GM21825 (cell line): ENCODE data around the gene PRKCA.

Experiments used
- ATAC-seq: cut with Tn5 transposase; IDR thresholded peaks from one replicate; pipeline ENCODE4 v1.9.1; 2021; ENCODE audit warnings: mild to moderate bottlenecking, moderate library complexity; ENCODE audit not compliant: unreplicated experiment

Gene PRKCA

DNA sequence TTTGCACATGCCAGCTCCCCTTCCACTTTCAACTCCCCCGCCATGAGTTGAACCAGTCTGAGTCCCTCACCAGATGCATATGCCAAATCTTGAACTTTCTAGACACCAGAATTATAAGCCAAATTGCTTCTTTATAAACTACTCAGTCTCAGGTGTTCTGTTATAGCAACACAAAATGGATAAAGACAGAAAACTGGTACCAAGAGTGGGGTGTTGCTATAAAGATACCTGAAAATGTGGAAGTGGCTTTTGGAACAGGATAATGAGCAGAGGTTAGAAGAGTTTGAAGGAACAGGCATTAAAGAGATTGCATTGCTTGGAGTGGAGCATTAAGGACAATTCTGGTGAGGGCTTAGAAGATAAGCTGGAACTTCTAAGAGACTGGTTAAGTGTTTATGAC is 515.3 kb downstream of the PRKCA start:
- ATAC-seq: no peak

DNA sequence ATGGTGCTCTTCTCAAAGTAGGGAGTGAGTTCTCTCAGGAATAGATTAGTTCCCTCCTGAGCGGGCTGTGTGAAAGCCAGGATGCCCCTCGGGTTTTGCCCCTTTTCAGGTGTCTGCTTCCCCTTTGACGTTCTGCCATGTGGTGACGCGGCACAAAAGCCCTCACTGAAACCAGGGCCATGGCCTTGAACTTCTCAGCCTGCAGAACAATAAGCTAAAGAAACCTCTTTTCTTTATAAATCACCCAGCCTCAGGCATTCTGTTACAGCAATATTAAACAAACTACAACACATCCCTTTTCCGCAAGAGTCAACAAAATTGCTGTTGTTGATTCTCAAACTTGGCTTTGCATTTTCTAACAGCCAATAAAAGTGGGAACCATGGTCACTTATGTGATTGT is 517.1 kb downstream of the PRKCA start:
- no peak for ATAC-seq

DNA sequence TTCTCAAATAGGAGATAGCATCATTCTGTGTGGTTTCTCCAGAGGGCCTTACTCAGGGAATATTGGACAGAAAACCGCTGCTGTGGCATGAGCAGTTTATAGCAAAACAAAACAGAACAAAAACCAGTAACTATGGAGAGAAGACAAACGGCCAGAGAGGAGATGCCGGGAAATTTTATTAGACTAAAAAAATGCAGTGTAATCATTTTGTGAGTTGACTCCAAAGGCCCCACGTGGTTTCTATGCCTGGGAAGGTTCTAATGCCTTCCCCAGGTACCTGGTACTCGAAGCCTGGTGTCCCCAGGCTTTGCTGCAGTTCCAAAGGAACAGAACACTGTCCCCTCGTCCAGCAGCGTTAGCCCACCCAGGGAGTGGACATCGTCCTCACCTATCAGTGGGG is 519.6 kb downstream of the PRKCA start:
- ATAC-seq: no peak

DNA sequence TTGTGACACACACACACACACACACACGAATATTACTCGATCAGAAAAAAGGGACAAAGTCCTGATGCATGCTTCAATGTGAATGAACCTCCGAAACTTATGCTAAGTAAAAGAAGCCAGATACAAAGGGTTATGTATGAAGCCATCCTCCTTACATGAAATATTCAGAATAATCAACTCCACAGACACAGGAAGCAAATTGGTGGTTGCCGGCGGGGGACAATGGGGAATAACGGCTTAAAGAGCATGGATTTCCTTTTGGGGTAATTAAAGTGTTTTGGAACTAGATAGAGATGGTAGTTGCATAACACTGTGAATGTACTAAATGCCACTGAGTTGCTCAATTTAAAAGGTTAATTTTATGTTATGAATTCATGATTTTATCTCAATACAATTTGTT is 524.4 kb downstream of the PRKCA start:
- ATAC-seq: no peak

DNA sequence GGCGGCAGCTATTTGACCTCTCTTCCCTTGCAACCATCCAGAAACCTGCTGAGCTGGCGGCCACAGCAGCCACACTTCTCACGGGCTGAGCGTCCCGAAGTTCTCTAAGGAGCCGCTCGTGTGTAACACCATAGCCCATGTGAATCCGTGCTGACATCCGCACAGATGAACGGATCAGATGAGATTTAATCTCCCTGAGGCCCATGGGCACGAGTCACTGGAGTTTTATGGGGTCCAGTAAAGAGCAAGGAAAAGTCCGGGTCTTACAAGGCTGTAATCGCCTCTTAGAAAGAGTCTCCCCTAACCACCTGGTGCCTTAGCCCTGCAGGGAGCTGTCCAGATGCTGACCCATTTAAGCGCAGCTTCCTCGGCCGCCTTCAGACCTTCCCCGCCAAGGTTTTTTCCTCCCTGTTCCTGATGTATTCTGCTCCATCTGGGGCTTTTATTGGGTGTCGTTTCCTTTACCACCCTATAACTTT is 527.0 kb downstream of the PRKCA start:
- no peak for ATAC-seq

DNA sequence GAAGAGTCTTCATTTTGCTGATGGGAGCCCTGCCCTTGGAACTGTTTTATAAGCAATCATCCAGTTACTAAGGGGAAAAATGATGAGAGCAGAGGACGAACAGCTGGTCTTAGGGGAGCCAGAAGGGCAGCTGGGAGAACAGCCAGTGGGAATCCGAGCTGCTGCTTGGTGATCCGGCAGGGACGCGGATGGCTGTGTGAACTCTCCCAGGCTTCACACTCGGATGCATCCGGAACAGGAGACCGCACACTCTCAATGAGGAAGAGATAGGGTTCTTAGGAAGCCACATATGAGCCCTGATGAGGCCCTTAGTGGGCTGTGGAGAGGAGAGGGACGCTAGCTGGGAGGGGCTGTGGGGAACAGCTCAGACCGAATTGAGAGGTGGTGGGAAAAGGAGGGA is 527.5 kb downstream of the PRKCA start:
- no peak for ATAC-seq

DNA sequence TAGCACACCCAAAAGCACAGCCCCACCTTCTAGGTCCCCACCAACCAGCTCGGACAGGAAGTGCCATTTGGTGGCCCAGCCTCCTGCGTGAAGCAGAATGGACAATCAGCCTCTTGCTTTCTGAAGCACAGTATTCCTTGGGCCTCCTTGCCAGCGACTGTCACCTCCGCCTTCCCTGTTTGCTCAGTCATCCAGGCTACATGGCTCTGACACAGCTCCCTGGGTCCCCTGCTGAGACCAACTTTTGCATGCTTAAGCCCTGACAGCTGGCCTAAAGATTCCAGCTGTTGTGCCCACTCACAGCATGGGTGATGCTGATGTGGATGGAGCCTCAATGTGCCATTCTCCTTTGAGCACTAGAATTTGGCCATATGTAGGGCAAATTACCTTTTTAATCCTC is 528.0 kb downstream of the PRKCA start:
- no peak for ATAC-seq

DNA sequence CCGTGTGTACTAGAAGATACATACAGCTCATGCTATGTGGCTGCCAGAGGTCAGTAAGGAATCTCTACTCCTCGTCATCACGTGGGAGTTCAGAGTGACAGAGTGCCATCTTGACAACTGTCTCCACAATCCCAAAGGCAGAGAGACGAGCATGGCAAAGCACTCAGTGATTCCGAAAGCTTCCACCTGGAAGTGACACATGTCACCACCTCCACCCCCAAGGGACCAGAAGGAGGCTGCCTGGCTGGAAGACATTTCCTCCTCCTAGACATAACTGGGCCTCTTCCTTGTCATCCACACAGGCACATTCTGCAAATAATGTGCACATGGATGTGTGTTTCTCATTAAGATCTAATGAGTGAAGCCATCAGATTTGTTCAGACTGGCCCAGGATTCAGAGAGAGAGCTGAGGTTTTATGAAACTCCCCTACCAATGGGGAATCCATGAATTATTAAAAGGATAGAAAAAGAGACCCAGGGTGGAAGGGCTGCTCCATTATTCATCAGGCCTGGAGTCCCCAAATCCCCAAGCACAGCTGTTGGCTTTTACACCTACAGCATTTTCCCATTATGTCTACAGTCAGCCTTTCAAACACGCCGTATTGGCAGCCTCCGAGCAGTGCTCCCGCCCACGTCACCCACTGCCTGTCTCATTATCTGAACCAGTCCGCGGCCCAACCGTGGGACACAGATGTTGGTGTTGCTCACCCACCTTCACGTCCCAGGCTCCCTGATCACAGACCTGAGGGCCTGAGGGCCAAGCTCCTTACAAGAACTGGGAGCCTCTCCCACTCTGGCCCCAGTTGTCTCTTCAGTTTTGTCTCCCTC is 529.2 kb downstream of the PRKCA start:
- ATAC-seq: no peak

DNA sequence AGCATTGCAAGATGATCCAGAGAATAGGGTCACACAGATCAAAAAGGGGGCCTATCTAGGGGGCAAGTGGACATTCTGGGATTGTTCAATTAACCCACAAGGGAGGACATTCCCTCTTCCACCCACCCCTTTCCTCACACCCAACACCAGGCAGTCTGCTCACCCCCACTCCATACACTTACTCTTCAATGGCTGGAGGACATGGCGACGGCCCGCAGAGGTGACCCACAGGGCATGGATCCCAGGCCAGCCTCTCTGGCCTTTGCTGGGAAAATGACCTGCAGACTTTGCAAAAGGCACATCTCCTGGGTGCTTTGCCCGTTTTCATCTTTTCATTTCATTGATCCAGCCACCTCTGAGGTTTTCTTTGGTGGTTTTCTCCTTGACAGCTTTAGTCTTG is 530.8 kb downstream of the PRKCA start:
- ATAC-seq: no peak

DNA sequence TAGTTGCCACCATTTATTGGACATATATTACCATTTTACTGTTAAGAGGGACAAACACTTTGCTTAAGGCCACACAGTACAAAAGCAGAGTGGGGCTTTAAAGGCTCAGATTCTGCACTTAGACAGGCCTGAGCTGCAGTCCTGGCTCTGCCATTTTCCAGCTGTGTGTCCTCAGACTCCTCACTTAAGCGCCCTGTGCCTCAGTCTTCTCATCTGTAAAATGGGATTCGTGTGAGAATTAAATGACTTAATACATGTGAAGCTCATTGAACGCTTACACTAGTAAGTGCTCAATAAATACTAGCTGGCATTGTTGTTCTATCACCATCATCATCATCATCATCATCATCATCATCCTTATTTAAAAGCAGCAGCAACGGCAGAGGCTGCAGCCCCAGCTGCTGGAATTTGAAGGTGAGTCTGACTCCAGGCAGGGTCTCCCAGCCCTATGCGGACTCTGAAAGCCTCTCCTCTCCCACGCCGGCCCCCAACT is 532.1 kb downstream of the PRKCA start:
- no peak for ATAC-seq

DNA sequence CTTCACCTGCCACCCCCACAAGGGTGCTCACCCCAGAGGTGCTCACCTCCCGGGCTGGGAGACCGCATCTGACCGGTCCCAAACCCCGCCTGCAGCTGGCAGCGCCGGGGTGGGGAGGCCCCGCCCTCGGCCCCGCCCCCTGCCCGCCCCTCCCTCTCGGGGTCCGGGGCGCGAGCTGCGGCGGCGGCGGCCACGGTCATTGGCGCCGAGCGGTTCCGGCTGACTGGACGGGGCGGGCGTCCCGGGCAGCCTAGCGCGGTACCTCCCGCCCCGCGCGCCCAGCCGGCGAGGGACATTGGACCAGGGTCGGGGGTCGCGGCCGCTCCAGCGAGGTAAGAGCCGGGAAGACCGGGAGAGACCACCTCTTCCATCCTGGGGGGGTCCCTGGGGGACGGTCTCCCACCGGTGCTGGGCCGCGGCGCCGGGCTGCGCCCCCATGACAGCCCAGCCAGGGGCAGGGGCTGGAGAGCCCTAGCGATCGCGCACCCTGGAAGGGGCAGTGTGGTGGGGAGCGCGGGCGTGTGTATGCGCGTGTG is 532.6 kb downstream of the PRKCA start, which contains the start of gene CACNG5:
Gene CACNG5 (plus strand): TSS at position 199 of the 536 bp plus-strand sequence. CDS start 42,216 bp downstream, outside the sequence.
- ATAC-seq: no peak

DNA sequence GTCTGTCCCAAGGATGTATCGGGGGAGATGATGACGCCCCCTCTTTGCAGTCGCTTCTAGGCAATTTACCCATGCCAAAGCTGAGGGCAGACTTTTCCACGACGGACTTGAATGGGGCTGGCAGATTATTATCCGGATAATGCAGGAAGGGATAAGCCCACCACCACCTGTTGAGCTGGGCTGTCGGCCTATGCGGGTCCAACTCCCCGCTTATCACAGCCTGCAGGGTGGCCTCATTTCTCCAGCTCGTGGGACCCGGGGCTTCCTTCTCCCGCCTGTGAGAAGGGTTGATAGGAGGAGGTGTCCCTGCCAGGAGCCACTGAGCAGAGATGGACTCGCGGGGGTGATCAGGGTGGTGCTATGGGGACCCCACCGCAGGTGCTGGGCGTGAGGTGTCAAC is 533.1 kb downstream of the PRKCA start:
- ATAC-seq: no peak

DNA sequence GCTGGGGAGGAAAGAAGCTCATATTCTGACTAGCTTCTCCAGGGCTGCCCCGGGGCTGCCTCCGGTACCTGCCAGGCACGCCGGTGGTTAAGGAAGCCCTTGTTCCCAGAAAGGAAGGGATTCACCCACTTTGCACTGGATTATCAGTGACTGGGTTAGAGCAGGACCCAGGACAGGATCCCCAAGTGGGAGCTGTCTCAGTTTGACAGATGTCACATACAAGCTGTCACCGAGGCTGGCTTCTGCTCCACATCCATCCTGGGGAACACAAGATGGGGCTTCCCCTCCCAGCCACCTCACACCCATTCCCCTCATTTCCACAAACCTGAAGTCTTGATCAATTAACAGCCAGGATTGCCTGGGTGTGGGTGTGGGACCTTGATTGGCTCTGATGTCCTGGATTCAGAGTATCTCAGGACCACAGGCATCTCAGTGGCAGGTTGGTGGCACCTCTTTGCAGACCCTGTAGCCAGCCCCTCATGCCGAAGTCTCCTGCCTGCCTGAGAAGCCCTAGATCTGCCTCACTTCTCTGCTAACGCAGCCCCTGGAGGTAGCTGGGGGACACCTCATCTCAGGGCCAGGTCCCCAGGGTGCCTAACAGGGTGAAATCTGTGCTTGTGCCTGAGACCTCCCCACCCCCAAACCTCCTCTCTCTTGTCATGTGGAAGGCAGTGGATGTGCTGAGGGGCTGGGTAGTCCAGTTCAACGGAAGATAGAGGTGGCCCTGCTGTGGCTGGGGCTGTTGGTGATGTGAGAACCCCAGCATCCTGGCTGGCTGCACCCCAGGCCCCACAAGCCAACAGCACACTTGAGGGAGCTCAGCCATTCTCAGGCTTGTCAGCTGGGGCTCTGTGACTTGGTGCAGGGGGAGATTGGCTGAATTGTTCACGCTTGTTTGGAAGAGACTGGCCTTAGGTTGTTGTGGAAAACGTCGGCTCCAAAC is 533.9 kb downstream of the PRKCA start:
- ATAC-seq: no peak

DNA sequence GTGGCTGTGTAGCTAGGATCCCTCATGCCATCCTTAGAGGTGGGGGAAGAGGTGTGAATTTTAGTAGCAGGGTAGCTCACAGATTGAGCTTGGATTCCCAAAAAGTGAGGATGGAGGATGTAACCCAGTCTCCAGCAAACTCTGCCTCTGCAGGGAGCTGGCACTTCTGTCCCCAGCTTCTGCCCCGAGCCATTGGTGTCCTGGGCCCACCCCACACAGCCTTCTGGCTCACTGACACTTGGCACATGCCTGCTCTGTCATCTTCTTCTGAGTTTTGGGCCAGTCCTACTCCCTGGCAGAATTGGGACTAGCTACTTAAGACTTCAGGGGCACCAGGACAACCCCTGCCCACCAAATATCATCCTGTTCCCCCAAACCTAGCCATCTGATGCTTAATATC is 534.8 kb downstream of the PRKCA start:
- ATAC-seq: no peak

DNA sequence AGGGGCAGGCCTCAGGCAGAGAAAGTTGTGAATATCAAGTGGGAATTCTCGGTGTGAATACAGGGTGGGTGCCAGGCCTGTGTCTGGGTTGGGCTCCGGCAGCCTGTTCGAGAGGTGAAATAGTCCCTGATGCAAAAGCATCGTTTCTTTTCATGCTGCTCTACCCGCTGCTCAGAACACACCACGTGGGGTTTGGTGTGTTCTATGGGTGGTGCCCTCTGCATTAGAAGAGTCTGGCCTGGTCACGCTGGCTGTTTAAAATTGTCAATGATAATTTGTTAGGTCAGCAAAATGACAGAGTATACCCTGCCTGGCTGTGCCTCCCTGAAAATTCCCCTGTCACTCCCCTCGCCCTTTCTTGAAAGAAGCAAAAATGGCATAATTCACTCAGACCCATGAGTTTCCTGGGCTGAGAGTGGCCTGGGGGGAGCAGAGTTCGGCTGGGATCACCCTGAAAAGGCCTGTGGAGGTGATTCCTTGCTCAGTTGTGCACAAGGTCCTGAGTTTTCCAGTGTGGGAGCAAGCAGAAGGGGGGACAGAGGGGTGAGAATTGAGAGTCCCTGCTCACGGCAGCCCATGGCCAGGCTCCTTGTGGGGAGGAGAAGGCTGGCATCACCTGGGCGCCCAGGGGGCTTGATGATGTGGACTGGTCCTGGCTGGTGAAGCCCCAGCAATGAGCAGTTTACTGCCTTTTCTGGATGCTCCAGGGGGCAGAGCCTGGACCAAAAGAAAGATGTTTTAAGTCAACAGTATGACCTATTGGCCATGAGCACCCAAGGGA is 535.7 kb downstream of the PRKCA start:
- no peak for ATAC-seq

DNA sequence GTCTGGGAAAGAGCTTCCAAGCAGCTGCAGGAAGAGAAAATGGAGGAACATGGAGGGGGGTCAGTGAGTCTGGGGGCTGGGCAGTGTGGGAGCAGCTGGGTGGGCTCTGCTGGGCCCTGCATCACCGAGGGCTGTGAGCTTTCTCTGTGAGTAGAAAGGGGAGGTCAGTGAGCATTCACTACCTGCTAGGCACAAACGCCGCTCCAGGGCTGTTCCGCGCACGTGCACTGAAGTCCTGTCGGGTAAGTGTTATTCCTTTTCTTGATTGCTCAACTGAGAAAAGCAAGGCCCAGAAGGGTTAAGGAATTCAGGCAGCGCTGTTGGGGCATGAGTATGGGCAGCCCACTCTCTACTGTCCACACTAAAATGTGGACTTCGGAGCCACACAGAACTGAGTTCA is 537.2 kb downstream of the PRKCA start:
- no peak for ATAC-seq

DNA sequence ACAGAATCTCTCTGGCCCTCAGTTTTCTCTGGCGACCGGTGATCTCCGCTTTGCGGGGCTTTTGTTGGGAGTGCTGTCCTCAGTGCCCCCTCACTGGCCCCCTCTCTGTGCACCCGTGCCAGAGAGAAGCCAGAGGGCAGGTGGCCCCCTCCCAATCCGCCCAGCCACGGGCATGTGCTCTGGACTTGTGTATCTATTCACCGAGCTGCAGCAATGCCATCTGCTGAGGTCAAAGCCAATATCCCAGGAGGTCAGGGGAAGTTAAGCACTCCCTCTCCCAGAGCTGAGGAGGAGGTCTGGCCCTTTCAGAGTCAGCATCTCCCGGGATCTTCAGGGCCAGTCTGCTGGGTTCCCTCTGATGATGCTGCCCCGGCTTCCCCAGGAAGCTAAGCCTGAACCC is 537.6 kb downstream of the PRKCA start:
- no peak for ATAC-seq

DNA sequence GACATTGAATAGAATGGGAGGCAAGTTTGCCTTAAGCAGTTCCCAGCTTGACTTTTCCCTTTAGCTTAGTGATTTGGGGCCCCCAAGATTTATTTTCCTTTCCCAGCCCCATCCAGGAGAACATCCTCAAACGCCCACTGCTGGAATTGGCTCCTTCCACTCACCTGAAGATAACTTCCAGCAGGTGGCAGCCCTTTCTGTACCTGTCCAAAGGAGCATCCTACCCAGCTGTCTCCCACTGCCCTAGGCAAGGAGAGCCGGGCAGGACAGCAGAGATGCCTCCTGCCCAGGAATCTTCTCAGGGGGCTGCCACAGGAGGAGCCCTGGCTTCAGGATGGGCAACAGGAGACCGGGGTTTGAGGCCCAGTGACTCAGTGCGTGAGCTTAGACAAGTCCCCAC is 538.9 kb downstream of the PRKCA start:
- ATAC-seq: no peak

DNA sequence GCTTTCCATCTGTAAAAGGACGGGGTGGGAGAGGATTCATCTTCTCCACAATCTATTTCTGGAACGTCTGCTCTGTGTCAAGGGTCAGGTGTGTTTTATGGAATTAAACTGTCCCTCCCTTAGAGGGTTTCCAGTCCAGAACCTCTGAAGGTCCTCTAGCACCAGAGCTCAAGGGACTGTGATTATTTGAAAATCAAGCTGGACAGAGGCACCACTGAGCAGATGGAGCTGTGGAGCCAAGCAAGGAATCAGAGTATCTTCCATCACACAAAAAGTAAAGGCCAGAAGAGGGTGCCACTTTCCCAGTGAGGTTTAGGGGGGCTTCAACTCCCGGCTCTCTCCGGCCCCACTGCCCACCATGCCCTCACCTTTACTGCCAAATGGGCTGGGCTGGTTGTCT is 539.3 kb downstream of the PRKCA start:
- ATAC-seq: no peak

DNA sequence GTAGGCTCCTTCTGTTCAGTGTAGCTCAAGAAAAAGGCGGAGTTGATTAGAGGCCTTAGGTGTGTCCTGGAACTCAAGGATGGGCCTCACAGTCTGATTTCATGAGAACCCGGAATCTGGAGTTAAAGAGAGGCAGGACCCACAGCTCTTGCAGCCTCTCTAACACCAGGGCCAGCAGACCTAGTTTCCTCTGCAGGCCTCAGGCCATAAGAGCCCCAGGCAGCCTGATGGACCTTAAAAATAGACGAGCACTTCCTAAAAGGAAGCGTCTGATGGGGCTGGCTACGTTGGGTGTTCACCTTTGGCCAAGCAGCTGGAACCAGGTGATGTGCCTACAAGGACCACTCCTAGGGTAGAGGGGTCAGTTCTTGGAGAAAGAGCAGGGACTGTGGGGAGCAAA is 540.1 kb downstream of the PRKCA start:
- ATAC-seq: no peak

DNA sequence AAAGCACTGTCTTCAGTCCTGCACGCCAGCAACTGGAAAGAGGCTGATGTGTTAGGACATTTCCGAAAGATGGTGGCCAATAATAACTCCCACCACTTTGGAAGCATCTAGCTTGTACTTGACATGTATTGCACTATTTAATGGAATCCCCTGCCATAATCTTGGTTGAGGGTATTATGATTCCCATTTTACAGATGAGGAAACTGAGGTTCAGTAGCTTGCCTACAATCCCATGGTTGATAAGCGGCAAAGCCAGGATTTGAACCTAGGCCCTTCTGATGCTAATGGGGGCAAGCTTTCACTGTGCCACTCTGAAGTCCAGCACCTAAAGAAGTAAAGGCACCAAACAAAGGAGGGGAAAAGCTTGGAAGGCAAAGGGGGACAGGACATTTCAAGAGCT is 540.5 kb downstream of the PRKCA start:
- ATAC-seq: no peak
